HepG2 (cell line): ENCODE measurements around the gene DCLRE1C. TPM values are rescaled to one million over a fixed set of nuclear protein-coding genes. Genes with fewer than 3 reads are reported as not detected.

ENCODE experiments used
- CC2D1A ChIP-seq: sonication (generic); formaldehyde crosslinking; IDR thresholded peaks from 2 replicates; pipeline ENCODE4 v1.8.1; 2023; ENCODE audit warnings: mild to moderate bottlenecking, missing genetic modification reagents
- CHCHD3 ChIP-seq: sonication (generic); formaldehyde crosslinking; IDR thresholded peaks from 2 replicates; pipeline ENCODE4 v1.8.0; 2022; ENCODE audit warnings: mild to moderate bottlenecking, missing genetic modification reagents, moderate library complexity
- ETV5 ChIP-seq: IDR thresholded peaks from 2 replicates; pipeline ENCODE4 v1.6.1; 2018; ENCODE audit warnings: missing biosample characterization, missing genetic modification reagents, inconsistent platforms, borderline replicate concordance
- HES4 ChIP-seq: sonication (generic); formaldehyde crosslinking; IDR thresholded peaks from 2 replicates; pipeline ENCODE4 v1.9.0; 2021; ENCODE audit warnings: mild to moderate bottlenecking, missing genetic modification reagents, borderline replicate concordance
- NCOA1 ChIP-seq: sonication (generic); formaldehyde crosslinking; IDR thresholded peaks from 2 replicates; pipeline ENCODE4 v1.9.0; 2021; ENCODE audit warnings: missing genetic modification reagents
- RAD51 ChIP-seq: fragments of 450-650 bp; IDR thresholded peaks from 2 replicates; pipeline ENCODE4 v1.6.1; 2016; ENCODE audit warnings: borderline replicate concordance
- RBAK ChIP-seq: sonication (generic); formaldehyde crosslinking; IDR thresholded peaks from 2 replicates; pipeline ENCODE4 v1.5.1; 2020; ENCODE audit warnings: mild to moderate bottlenecking, missing genetic modification reagents
- ZNF12 ChIP-seq: sonication (generic); formaldehyde crosslinking; IDR thresholded peaks from 2 replicates; pipeline ENCODE4 v1.5.0; 2020; ENCODE audit warnings: missing genetic modification reagents
- ZNF3 ChIP-seq: IDR thresholded peaks from 2 replicates; pipeline ENCODE4 v1.7.0; 2017; ENCODE audit warnings: inconsistent platforms
- ZNF713 ChIP-seq: sonication (generic); formaldehyde crosslinking; IDR thresholded peaks from 2 replicates; pipeline ENCODE4 v1.4.0; 2020; ENCODE audit warnings: mild to moderate bottlenecking, missing genetic modification reagents
- ZNF749 ChIP-seq: sonication (generic); formaldehyde crosslinking; IDR thresholded peaks from 2 replicates; pipeline ENCODE4 v1.8.0; 2022; ENCODE audit warnings: mild to moderate bottlenecking, missing genetic modification reagents, moderate library complexity, borderline replicate concordance
- ZNF766 ChIP-seq: sonication (generic); formaldehyde crosslinking; IDR thresholded peaks from 2 replicates; pipeline ENCODE4 v1.5.0; 2020; ENCODE audit warnings: missing genetic modification reagents, borderline replicate concordance
- ZNF768 ChIP-seq: sonication (generic); formaldehyde crosslinking; IDR thresholded peaks from 2 replicates; pipeline ENCODE4 v1.4.0; 2020; ENCODE audit warnings: missing genetic modification reagents
- ZNF841 ChIP-seq: sonication (generic); formaldehyde crosslinking; IDR thresholded peaks from 2 replicates; pipeline ENCODE4 v1.8.1; 2023; ENCODE audit warnings: missing genetic modification reagents, borderline replicate concordance
- polyA plus RNA-seq, 8 experiments: library from polyadenylated mRNA; depleted of rRNA in 3 of 8; stranded (reverse) in 7 of 8; unstranded in 1 of 8; fragments of >200 nt; fragmentation: Illumina TruSeq in 4 of 8; extraction: Trizol in 4 of 8; gene quantifications; 2 replicates each; pipeline versions ENCODE4 v1.2.1 to v1.2.3, GENCODE V29; 2011 to 2016; ENCODE audit warnings: low read depth in 4 of 8, missing spikeins in 1 of 8, mixed read lengths in 1 of 8; ENCODE audit not compliant: insufficient read depth in 1 of 8
- total RNA-seq, 5 experiments: library from RNA; depleted of rRNA; stranded (reverse); fragments of >200 nt; fragmentation: Illumina TruSeq; extraction: Trizol; gene quantifications; 2 replicates each; pipeline ENCODE4 v1.2.3, GENCODE V29; 2016; ENCODE audit warnings: low read depth in 1 of 5
- TF ChIP-seq, protein P1 (sequence below): sonication (generic); formaldehyde crosslinking; IDR thresholded peaks from 2 replicates; pipeline ENCODE4 v1.8.1; 2023; ENCODE audit warnings: mild to moderate bottlenecking, missing genetic modification reagents
- TF ChIP-seq, protein P2 (sequence below): sonication (generic); formaldehyde crosslinking; IDR thresholded peaks from 2 replicates; pipeline ENCODE4 v1.4.0; 2020; ENCODE audit warnings: missing genetic modification reagents, mild to moderate bottlenecking, borderline replicate concordance
- TF ChIP-seq, protein P3 (sequence below): fragments of 450-650 bp; IDR thresholded peaks from 2 replicates; pipeline ENCODE4 v1.6.1; 2017; ENCODE audit warnings: mild to moderate bottlenecking
- TF ChIP-seq, protein P4 (sequence below): IDR thresholded peaks from 2 replicates; pipeline ENCODE4 v1.6.1; 2016; ENCODE audit warnings: mild to moderate bottlenecking
- TF ChIP-seq, protein P5 (sequence below): sonication (generic); formaldehyde crosslinking; IDR thresholded peaks from 2 replicates; pipeline ENCODE4 v1.8.0; 2022; ENCODE audit warnings: mild to moderate bottlenecking, missing genetic modification reagents, moderate library complexity

The DCLRE1C gene
- total and polyA plus RNA-seq, 2 of the 13 experiments (the other 11 are each of a cell fraction or from before 2014, with no cell fraction given) = 3.0 to 10.3 TPM

DNA sequence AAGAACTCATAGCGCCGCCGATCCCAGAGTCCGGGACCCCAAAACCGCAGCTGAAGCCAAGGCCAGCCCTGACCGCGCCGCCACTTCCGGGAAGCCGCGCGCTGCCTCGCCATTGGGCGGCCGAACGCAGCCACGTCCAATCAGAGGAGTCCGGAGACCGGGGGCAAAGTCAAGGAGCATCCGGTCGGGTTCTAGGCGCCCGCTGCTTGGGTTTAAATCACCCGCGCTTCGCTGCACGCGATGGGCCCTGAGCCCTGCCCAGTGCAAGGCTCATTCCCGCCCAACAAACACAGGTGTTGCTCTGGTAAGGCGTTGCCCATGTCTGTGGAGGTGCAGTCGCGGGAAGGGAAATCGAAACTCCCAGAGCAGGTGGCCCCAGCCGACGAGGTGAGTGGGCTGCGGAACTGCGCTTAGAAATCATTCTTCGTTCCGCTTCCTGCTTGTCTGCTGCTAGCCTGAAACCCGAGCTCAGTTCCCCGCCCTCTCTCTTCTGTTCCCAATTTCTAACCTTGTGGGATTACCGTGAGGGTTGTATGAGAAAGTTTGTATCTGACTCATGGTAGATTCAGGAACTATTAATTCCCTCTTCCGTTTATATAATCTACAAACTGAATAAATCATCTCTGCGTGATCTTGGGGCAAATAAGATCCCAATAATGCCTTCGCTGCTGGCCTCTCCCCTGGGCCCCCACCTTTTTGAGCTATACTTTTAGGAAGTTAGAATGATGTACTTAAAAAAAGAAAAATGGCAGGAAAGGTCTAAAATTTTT lies at the start of gene DCLRE1C (continued):
- TF ChIP-seq, protein P1, sequence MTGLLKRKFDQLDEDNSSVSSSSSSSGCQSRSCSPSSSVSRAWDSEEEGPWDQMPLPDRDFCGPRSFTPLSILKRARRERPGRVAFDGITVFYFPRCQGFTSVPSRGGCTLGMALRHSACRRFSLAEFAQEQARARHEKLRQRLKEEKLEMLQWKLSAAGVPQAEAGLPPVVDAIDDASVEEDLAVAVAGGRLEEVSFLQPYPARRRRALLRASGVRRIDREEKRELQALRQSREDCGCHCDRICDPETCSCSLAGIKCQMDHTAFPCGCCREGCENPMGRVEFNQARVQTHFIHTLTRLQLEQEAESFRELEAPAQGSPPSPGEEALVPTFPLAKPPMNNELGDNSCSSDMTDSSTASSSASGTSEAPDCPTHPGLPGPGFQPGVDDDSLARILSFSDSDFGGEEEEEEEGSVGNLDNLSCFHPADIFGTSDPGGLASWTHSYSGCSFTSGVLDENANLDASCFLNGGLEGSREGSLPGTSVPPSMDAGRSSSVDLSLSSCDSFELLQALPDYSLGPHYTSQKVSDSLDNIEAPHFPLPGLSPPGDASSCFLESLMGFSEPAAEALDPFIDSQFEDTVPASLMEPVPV (CRISPR knock-in tag) = peak; percentile 100
- TF ChIP-seq ZNF12 (CRISPR knock-in tag) = no peak
- TF ChIP-seq, protein P2, sequence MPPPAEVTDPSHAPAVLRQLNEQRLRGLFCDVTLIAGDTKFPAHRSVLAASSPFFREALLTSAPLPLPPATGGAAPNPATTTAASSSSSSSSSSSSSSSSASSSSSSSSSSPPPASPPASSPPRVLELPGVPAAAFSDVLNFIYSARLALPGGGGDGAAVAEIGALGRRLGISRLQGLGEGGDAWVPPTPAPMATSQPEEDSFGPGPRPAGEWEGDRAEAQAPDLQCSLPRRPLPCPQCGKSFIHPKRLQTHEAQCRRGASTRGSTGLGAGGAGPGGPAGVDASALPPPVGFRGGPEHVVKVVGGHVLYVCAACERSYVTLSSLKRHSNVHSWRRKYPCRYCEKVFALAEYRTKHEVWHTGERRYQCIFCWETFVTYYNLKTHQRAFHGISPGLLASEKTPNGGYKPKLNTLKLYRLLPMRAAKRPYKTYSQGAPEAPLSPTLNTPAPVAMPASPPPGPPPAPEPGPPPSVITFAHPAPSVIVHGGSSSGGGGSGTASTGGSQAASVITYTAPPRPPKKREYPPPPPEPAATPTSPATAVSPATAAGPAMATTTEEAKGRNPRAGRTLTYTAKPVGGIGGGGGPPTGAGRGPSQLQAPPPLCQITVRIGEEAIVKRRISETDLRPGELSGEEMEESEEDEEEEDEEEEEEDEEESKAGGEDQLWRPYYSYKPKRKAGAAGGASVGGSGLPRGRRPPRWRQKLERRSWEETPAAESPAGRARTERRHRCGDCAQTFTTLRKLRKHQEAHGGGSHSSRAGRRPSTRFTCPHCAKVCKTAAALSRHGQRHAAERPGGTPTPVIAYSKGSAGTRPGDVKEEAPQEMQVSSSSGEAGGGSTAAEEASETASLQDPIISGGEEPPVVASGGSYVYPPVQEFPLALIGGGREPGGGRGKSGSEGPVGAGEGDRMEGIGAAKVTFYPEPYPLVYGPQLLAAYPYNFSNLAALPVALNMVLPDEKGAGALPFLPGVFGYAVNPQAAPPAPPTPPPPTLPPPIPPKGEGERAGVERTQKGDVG (CRISPR knock-in tag) = peak; percentile 95; the same call in 1 of the 2 replicates
- no peak for TF ChIP-seq ZNF768
- no peak for TF ChIP-seq HES4 (CRISPR knock-in tag)
- no peak; the same call in 1 of the 2 replicates for TF ChIP-seq ZNF3
- peak; percentile 92; the same call in 1 of the 2 replicates for TF ChIP-seq ZNF766 (CRISPR knock-in tag)
- TF ChIP-seq RAD51 = no peak
- TF ChIP-seq CHCHD3 (CRISPR knock-in tag) = peak; percentile 99
- TF ChIP-seq, protein P3, sequence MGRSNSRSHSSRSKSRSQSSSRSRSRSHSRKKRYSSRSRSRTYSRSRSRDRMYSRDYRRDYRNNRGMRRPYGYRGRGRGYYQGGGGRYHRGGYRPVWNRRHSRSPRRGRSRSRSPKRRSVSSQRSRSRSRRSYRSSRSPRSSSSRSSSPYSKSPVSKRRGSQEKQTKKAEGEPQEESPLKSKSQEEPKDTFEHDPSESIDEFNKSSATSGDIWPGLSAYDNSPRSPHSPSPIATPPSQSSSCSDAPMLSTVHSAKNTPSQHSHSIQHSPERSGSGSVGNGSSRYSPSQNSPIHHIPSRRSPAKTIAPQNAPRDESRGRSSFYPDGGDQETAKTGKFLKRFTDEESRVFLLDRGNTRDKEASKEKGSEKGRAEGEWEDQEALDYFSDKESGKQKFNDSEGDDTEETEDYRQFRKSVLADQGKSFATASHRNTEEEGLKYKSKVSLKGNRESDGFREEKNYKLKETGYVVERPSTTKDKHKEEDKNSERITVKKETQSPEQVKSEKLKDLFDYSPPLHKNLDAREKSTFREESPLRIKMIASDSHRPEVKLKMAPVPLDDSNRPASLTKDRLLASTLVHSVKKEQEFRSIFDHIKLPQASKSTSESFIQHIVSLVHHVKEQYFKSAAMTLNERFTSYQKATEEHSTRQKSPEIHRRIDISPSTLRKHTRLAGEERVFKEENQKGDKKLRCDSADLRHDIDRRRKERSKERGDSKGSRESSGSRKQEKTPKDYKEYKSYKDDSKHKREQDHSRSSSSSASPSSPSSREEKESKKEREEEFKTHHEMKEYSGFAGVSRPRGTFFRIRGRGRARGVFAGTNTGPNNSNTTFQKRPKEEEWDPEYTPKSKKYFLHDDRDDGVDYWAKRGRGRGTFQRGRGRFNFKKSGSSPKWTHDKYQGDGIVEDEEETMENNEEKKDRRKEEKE = no peak
- TF ChIP-seq ETV5 (CRISPR knock-in tag) = peak; percentile 93
- TF ChIP-seq ZNF713 (CRISPR knock-in tag) = peak; percentile 95
- TF ChIP-seq, protein P4, sequence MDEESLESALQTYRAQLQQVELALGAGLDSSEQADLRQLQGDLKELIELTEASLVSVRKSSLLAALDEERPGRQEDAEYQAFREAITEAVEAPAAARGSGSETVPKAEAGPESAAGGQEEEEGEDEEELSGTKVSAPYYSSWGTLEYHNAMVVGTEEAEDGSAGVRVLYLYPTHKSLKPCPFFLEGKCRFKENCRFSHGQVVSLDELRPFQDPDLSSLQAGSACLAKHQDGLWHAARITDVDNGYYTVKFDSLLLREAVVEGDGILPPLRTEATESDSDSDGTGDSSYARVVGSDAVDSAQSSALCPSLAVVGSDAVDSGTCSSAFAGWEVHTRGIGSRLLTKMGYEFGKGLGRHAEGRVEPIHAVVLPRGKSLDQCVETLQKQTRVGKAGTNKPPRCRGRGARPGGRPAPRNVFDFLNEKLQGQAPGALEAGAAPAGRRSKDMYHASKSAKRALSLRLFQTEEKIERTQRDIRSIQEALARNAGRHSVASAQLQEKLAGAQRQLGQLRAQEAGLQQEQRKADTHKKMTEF = peak; percentile 95
- TF ChIP-seq CC2D1A (CRISPR knock-in tag) = peak; percentile 99; the same call in 1 of the 2 replicates
- peak; percentile 96 for TF ChIP-seq ZNF841 (CRISPR knock-in tag)
- TF ChIP-seq, protein P5, sequence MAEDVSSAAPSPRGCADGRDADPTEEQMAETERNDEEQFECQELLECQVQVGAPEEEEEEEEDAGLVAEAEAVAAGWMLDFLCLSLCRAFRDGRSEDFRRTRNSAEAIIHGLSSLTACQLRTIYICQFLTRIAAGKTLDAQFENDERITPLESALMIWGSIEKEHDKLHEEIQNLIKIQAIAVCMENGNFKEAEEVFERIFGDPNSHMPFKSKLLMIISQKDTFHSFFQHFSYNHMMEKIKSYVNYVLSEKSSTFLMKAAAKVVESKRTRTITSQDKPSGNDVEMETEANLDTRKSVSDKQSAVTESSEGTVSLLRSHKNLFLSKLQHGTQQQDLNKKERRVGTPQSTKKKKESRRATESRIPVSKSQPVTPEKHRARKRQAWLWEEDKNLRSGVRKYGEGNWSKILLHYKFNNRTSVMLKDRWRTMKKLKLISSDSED (CRISPR knock-in tag) = peak; percentile 97
- peak; percentile 100 for TF ChIP-seq ZNF749
- no peak; the same call in 1 of the 2 replicates for TF ChIP-seq NCOA1 (CRISPR knock-in tag)
- TF ChIP-seq RBAK = no peak
